CD14-positive monocyte (primary cell): Measurements from ENCODE around the gene RPLP2. TPM values are rescaled to one million over a fixed set of nuclear protein-coding genes. Genes with fewer than 3 reads are reported as not detected.

Source experiments
- DNase-seq, 3 donors: peaks; one replicate each; pipeline ENCODE4 v3.0.0-alpha.2; 2011 to 2022
- H2AFZ ChIP-seq: 2 replicates; pipeline ENCODE4 v1.6.0; 2012; ENCODE audit warnings: mild to moderate bottlenecking, low read depth, low read length, inconsistent platforms; ENCODE audit not compliant: insufficient read depth, poor library complexity, severe bottlenecking
- H3K27ac ChIP-seq, 2 donors: 1 replicate in 1 of 2; 2 replicates in 1 of 2; pipeline ENCODE4 v1.5.1; 2012 to 2013; ENCODE audit warnings: low read length in 2 of 2, control low read depth in 1 of 2, inconsistent platforms in 1 of 2, low read depth in 1 of 2, mild to moderate bottlenecking in 1 of 2
- H3K27me3 ChIP-seq, 2 donors: one replicate each; pipeline versions ENCODE4 v1.6.0 to v1.6.1; 2011 to 2013; ENCODE audit warnings: low read length in 2 of 2; ENCODE audit not compliant: control insufficient read depth in 2 of 2, insufficient read depth in 2 of 2
- H3K36me3 ChIP-seq, 2 donors: replicated peaks in 1 of 2; 1 replicate in 1 of 2; 2 replicates in 1 of 2; pipeline versions ENCODE4 v1.5.1 to v1.6.1; 2012 to 2013; ENCODE audit warnings: low read length in 2 of 2, control low read depth in 1 of 2, inconsistent platforms in 1 of 2, mild to moderate bottlenecking in 1 of 2; ENCODE audit not compliant: insufficient read depth in 2 of 2, control insufficient read depth in 1 of 2
- H3K4me1 ChIP-seq, 2 donors: 1 replicate in 1 of 2; 2 replicates in 1 of 2; pipeline versions ENCODE4 v1.5.1 to v1.6.1; 2012 to 2013; ENCODE audit warnings: low read length in 2 of 2, control low read depth in 1 of 2, inconsistent platforms in 1 of 2, mild to moderate bottlenecking in 1 of 2, moderate library complexity in 1 of 2; ENCODE audit not compliant: insufficient read depth in 2 of 2, control insufficient read depth in 1 of 2
- H3K4me2 ChIP-seq: replicated peaks from 2 replicates; pipeline ENCODE3; 2012; ENCODE audit warnings: low read length, moderate library complexity, mild to moderate bottlenecking; ENCODE audit not compliant: poor library complexity, severe bottlenecking; ENCODE audit errors: extremely low read depth
- H3K4me3 ChIP-seq, 3 experiments: fragments of 200-600 bp in 1 of 3; sonication (generic) in 1 of 3; replicated peaks in 1 of 3; 1 replicate in 2 of 3; 2 replicates in 1 of 3; pipeline ENCODE4 v1.5.1; 2011 to 2013; ENCODE audit warnings: low read length in 3 of 3, mild to moderate bottlenecking in 3 of 3, control low read depth in 2 of 3, low read depth in 2 of 3, inconsistent platforms in 1 of 3, moderate library complexity in 1 of 3
- H3K79me2 ChIP-seq: 2 replicates; pipeline ENCODE4 v1.6.0; 2012; ENCODE audit warnings: mild to moderate bottlenecking, control low read depth, inconsistent platforms, low read length, moderate library complexity; ENCODE audit not compliant: insufficient read depth
- H3K9ac ChIP-seq: 2 replicates; pipeline ENCODE4 v1.6.0; 2017; ENCODE audit warnings: low read length, mild to moderate bottlenecking; ENCODE audit not compliant: insufficient read depth, poor library complexity, severe bottlenecking
- H3K9me3 ChIP-seq, 2 donors: replicated peaks in 1 of 2; 1 replicate in 1 of 2; 2 replicates in 1 of 2; pipeline versions ENCODE4 v1.5.1 to v1.6.1; 2012 to 2013; ENCODE audit warnings: low read length in 2 of 2, control low read depth in 1 of 2; ENCODE audit not compliant: control insufficient read depth in 1 of 2, insufficient read depth in 1 of 2
- H4K20me1 ChIP-seq: 2 replicates; pipeline ENCODE4 v1.6.0; 2012; ENCODE audit warnings: mild to moderate bottlenecking, low read length, control low read depth, moderate library complexity; ENCODE audit not compliant: insufficient read depth
- H3K27ac Mint-ChIP-seq, 7 donors: one replicate each; pipeline ENCODE4 v1.8.0; 2020; ENCODE audit warnings: mild to moderate bottlenecking in 7 of 7, mixed read lengths in 7 of 7, moderate library complexity in 6 of 7, inconsistent platforms in 2 of 7
- H3K27me3 Mint-ChIP-seq, 3 donors: one replicate each; pipeline ENCODE4 v1.8.0; 2021 to 2022; ENCODE audit warnings: low read depth in 3 of 3, mild to moderate bottlenecking in 3 of 3, mixed read lengths in 3 of 3, moderate library complexity in 3 of 3, inconsistent platforms in 1 of 3
- H3K36me3 Mint-ChIP-seq, 2 donors: one replicate each; pipeline ENCODE4 v1.8.0; 2020; ENCODE audit warnings: mixed read lengths in 2 of 2, inconsistent platforms in 1 of 2, mild to moderate bottlenecking in 1 of 2
- H3K4me1 Mint-ChIP-seq: one replicate; pipeline ENCODE4 v1.8.0; 2020; ENCODE audit warnings: mild to moderate bottlenecking, mixed read lengths
- H3K4me3 Mint-ChIP-seq, 2 donors: one replicate each; pipeline ENCODE4 v1.8.0; 2020; ENCODE audit warnings: mild to moderate bottlenecking in 2 of 2, mixed read lengths in 2 of 2, moderate library complexity in 1 of 2
- H3K9me3 Mint-ChIP-seq, 7 donors: one replicate each; pipeline ENCODE4 v1.8.0; 2020 to 2022; ENCODE audit warnings: mixed read lengths in 7 of 7, mild to moderate bottlenecking in 6 of 7, moderate library complexity in 6 of 7, inconsistent platforms in 2 of 7
- WGBS: methylation state at CpG from one replicate; pipeline ENCODE4 v1.1.5; 2013; ENCODE audit warnings: missing lambda C conversion rate; ENCODE audit not compliant: insufficient coverage; 5-methylcytosine and 5-hydroxymethylcytosine counted together
- intact Hi-C, 2 donors: fragments of 100-400 bp; cut with micrococcal nuclease; formaldehyde crosslinking; loops; one replicate each; pipeline versions ENCODE4 v1.15.0 to v1.15.1; 2023
- polyA plus RNA-seq, 3 donors: library from polyadenylated mRNA; depleted of rRNA in 1 of 3; unstranded in 2 of 3; stranded (reverse) in 1 of 3; fragments of 300-500 nt in 2 of 3; fragments of >200 nt in 1 of 3; fragmentation: Illumina TruSeq in 2 of 3; gene quantifications; 1 replicate in 2 of 3; 2 replicates in 1 of 3; pipeline ENCODE4 v1.2.3, GENCODE V29; 2012 to 2021
- TF ChIP-seq, protein P1 (sequence below): fragments of 200-600 bp; IDR thresholded peaks from one replicate; pipeline ENCODE4 v1.8.0; 2022; ENCODE audit warnings: antibody characterized with exemption, mild to moderate bottlenecking

The RPLP2 gene
- polyA plus RNA-seq, 3 donors, result 879 to 1,191 (median 990) TPM

DNA sequence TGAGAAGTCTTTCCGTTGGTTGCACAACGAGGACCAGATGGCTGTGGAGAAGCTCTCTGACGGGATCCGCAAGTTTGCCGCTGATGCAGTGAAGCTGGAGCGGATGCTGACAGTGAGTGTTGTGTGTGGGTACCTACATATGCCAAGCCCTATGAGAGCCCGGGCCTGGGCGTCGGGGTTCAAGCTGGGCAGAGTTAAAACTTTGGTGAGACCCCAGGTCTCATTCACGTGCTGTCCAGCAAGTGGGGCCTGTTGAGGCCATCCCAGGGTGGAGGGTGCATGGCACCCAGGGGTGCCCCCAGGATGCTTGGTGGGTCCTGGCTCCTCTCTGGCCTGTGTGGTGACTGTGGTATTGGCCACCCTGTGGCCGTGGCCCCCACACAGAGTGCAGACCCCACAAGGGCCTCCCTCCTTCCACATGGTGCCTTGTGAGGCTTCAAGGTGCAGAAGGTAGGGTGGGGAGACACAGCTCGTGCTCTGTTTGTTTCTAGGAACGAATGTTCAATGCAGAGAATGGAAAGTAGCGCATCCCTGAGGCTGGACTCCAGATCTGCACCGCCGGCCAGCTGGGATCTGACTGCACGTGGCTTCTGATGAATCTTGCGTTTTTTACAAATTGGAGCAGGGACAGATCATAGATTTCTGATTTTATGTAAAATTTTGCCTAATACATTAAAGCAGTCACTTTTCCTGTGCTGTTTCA lies 45.3 kb upstream of the RPLP2 start:
- H3K4me2 ChIP-seq, result no peak overlapping the region
- no peak overlapping the region for H3K9ac ChIP-seq
- Mint-ChIP-seq H3K27me3 (no peaks in the 10 kb centered on the region), H3K27ac (no peak overlapping the region), H3K36me3 (peaks cover 50 to 74% of the 10 kb centered on the region in 2 donors), H3K9me3 (peaks cover 0 to 2% (median 0%) of the 10 kb centered on the region in 7 donors), H3K4me1 (peaks cover 9% of the 10 kb centered on the region), H3K4me3 (no peak overlapping the region)
- H3K4me1 ChIP-seq, result no peaks in the 10 kb centered on the region
- H4K20me1 ChIP-seq, result peaks cover 82% of the 10 kb centered on the region
- H3K9me3 ChIP-seq, result no peaks in the 10 kb centered on the region
- TF ChIP-seq, protein P1, sequence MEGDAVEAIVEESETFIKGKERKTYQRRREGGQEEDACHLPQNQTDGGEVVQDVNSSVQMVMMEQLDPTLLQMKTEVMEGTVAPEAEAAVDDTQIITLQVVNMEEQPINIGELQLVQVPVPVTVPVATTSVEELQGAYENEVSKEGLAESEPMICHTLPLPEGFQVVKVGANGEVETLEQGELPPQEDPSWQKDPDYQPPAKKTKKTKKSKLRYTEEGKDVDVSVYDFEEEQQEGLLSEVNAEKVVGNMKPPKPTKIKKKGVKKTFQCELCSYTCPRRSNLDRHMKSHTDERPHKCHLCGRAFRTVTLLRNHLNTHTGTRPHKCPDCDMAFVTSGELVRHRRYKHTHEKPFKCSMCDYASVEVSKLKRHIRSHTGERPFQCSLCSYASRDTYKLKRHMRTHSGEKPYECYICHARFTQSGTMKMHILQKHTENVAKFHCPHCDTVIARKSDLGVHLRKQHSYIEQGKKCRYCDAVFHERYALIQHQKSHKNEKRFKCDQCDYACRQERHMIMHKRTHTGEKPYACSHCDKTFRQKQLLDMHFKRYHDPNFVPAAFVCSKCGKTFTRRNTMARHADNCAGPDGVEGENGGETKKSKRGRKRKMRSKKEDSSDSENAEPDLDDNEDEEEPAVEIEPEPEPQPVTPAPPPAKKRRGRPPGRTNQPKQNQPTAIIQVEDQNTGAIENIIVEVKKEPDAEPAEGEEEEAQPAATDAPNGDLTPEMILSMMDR, result no peak
- peaks cover 19% of the 10 kb centered on the region for H3K79me2 ChIP-seq
- 92% methylated on average over 15 of the region's 18 CpGs for WGBS
- H3K27ac ChIP-seq, result peak overlapping the region in 1 of 2 donors; percentile 26
- no peak overlapping the region for H3K4me3 ChIP-seq
- intact Hi-C loops, result loop anchor here in 1 of 2 donors (2.0 kb wide), 1 partner anchor 102 kb away; no protein-coding TSS in a partner anchor
- DNase-seq, result no peak
- H3K36me3 ChIP-seq, result peaks cover 55 to 78% of the 10 kb centered on the region in 2 donors
- no peaks in the 10 kb centered on the region for H3K27me3 ChIP-seq
- no peak overlapping the region for H2AFZ ChIP-seq

DNA sequence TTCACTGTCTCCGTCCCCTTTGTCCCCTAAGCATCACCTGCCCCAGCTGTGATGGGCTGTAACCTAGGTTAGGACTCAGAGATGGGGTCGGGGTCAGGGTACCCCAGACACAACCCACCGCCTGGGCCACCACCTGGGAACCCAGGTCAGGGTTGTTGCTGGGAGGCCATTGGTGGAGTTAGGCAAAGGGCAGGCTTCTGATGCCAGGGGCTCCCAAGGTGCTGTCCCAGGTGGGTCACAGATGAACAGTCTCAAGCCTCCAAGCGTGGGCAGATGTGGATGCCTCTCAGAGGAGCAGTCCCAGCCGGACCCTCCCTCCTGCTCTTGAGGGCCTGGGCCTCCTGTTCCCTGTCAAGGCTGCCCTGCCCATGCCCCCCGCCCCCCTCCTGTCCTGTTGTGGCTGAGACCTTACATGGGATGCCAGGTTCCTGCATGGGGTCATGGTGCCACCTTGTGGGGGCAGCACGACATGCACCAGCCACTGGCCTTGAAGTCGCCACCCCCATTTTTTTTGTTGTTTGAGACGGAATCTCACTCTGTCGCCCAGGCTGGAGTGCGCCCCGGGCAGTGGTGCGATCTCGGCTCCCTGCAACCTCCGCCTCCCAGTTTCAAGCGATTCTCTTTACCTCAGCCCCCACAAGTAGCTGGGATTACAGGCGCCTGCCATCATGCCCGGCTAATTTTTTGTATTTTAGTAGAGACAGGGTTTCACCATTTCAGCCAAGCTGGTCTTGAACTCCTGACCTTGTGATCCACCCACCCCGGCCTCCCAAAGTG lies 44.6 kb upstream of the RPLP2 start:
- WGBS, result 59% methylated on average over 8 of the region's 19 CpGs
- Histone ChIP-seq H3K4me3 (no peak overlapping the region), H4K20me1 (peaks cover 75% of the 10 kb centered on the region), H3K27me3 (no peaks in the 10 kb centered on the region), H3K9me3 (no peaks in the 10 kb centered on the region), H3K9ac (no peak overlapping the region), H3K4me2 (no peak overlapping the region), H3K27ac (no peak overlapping the region), H2AFZ (no peak overlapping the region), H3K4me1 (no peaks in the 10 kb centered on the region), H3K79me2 (peaks cover 12% of the 10 kb centered on the region), H3K36me3 (peaks cover 52 to 76% of the 10 kb centered on the region in 2 donors)
- intact Hi-C loops, result loop anchor here in 1 of 2 donors (2.0 kb wide), 1 partner anchor 102 kb away; no protein-coding TSS in a partner anchor
- peaks cover 0 to 2% (median 0%) of the 10 kb centered on the region in 7 donors for H3K9me3 Mint-ChIP-seq
- no peaks in the 10 kb centered on the region for H3K27me3 Mint-ChIP-seq
- H3K36me3 Mint-ChIP-seq, result peaks cover 47 to 74% of the 10 kb centered on the region in 2 donors
- H3K4me1 Mint-ChIP-seq, result peaks cover 9% of the 10 kb centered on the region
- TF ChIP-seq, protein P1, result peak; percentile 76
- H3K27ac Mint-ChIP-seq, result peak overlapping the region in 5 of 7 donors; percentile 33 to 87 (median 63)
- peak; percentile 49 to 65 (median 52) for DNase-seq
- H3K4me3 Mint-ChIP-seq, result no peak overlapping the region
